Measurements from ENCODE around the gene MYADML2.

DNA sequence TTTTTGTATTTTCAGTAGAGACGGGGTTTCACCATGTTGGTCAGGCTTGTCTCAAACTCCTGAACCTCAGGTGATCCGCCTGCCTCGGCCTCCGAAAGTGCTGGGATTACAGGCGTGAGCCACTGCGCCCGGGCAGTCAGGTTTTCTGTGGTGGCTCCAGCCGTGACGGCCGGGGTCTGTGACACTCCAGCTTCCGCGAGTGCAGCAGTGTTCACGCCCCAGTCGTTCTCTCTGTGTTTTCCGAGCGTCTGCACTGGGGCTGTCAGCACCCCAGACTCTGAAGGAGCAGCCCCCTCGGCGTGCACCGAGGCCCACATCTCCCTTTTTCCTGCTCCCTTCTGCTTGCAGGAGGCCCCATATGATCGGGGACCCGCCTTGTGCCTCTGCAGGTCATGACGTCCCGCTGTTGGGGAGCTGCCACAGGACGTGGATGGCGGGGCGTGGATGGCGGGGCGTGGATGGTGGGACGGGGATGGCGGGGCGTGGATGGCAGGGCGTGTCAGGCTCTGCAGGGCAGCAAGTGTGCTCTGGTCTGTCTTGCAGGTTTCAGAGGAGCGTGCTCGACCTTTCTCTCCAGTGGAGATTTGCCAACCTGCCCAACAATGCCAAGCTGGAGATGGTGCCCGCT lies 36.1 kb upstream of the MYADML2 start:
- TF ChIP-seq, protein P1, sequence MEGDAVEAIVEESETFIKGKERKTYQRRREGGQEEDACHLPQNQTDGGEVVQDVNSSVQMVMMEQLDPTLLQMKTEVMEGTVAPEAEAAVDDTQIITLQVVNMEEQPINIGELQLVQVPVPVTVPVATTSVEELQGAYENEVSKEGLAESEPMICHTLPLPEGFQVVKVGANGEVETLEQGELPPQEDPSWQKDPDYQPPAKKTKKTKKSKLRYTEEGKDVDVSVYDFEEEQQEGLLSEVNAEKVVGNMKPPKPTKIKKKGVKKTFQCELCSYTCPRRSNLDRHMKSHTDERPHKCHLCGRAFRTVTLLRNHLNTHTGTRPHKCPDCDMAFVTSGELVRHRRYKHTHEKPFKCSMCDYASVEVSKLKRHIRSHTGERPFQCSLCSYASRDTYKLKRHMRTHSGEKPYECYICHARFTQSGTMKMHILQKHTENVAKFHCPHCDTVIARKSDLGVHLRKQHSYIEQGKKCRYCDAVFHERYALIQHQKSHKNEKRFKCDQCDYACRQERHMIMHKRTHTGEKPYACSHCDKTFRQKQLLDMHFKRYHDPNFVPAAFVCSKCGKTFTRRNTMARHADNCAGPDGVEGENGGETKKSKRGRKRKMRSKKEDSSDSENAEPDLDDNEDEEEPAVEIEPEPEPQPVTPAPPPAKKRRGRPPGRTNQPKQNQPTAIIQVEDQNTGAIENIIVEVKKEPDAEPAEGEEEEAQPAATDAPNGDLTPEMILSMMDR (conservative IDR thresholded peaks at IDR 0.05; ENCODE audit: low read depth in 2 of 2), result no peak
- no peak for TF ChIP-seq CREB1 (CRISPR knock-in tag; IDR thresholded peaks at IDR 0.05; ENCODE audit: low read depth)
- no peak for TF ChIP-seq EZH2 (IDR thresholded peaks at IDR 0.05; ENCODE audit: low read depth, unreplicated experiment)
- no peak for TF ChIP-seq NANOG (IDR thresholded peaks at IDR 0.05; ENCODE audit: borderline replicate concordance)
- TF ChIP-seq, protein P2, sequence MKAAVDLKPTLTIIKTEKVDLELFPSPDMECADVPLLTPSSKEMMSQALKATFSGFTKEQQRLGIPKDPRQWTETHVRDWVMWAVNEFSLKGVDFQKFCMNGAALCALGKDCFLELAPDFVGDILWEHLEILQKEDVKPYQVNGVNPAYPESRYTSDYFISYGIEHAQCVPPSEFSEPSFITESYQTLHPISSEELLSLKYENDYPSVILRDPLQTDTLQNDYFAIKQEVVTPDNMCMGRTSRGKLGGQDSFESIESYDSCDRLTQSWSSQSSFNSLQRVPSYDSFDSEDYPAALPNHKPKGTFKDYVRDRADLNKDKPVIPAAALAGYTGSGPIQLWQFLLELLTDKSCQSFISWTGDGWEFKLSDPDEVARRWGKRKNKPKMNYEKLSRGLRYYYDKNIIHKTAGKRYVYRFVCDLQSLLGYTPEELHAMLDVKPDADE (IDR thresholded peaks at IDR 0.05), result no peak
- no peak for TF ChIP-seq POLR2AphosphoS5 (IDR thresholded peaks at IDR 0.05; ENCODE audit: low read depth)

Data from GM23338 (cell line).